Bone marrow (tissue), 2 donors: Measurements from ENCODE around the gene ZNF791.
"Not testable (repeated sequence)": the region's sequence is repeated elsewhere in the genome, so short reads cannot be mapped to it uniquely, and the experiment has no call there.

Source experiments
- DNase-seq, 2 donors: peaks; one replicate each; lab custom pipeline; 2025; lab: John Stamatoyannopoulos, UW

ZNF791 gene

GRCh38 chr19:12610540-12611360 lies at the start of gene ZNF791, which contains the start of gene ZNF490:
Gene ZNF791, plus strand, starts transcription at chr19:12610920. Its CDS starts 160 bp downstream, at chr19:12611080.
Gene ZNF490, minus strand, starts transcription at chr19:12610813. Its CDS starts 133 bp downstream, at chr19:12610680.
- DNase-seq: peak; percentile 85 to 97

GRCh38 chr19:12564016-12564664 lies 46.6 kb upstream of the ZNF791 start:
- peak; percentile 68 to 84 for DNase-seq

- DNase-seq: not testable (repeated sequence)
Observed at GRCh38 chr19:12566380-12566779, 44.3 kb upstream of the ZNF791 start.

- no peak for DNase-seq
Observed at GRCh38 chr19:12567951-12568350, 42.8 kb upstream of the ZNF791 start.

- DNase-seq: no peak
Observed at GRCh38 chr19:12574036-12574435, 36.7 kb upstream of the ZNF791 start.

GRCh38 chr19:12578641-12579040 lies 32.1 kb upstream of the ZNF791 start:
- no peak for DNase-seq

- no peak for DNase-seq
Observed at GRCh38 chr19:12580180-12580694, 30.5 kb upstream of the ZNF791 start.

- no peak for DNase-seq
Observed at GRCh38 chr19:12581100-12581499, 29.6 kb upstream of the ZNF791 start.

GRCh38 chr19:12596485-12596884 lies 14.2 kb upstream of the ZNF791 start:
- no peak for DNase-seq

- DNase-seq: no peak
Observed at GRCh38 chr19:12596927-12597548, 13.7 kb upstream of the ZNF791 start.

- no peak for DNase-seq
Observed at GRCh38 chr19:12597594-12597993, 13.1 kb upstream of the ZNF791 start.

- DNase-seq: peak in 1 of 2 donors; percentile 5
Observed at GRCh38 chr19:12603714-12604113, 7.0 kb upstream of the ZNF791 start.

GRCh38 chr19:12606796-12607195 lies 3.9 kb upstream of the ZNF791 start:
- DNase-seq: no peak

GRCh38 chr19:12607631-12608030 lies 3.1 kb upstream of the ZNF791 start:
- peak in 1 of 2 donors; percentile 39 for DNase-seq

GRCh38 chr19:12611361-12611699 lies 610 bp downstream of the ZNF791 start:
- no peak for DNase-seq

GRCh38 chr19:12617646-12618045 lies 6.9 kb downstream of the ZNF791 start:
- no peak for DNase-seq

- DNase-seq: not testable (repeated sequence)
Observed at GRCh38 chr19:12621253-12622024, 10.7 kb downstream of the ZNF791 start.

- DNase-seq: no peak
Observed at GRCh38 chr19:12623361-12624031, 12.8 kb downstream of the ZNF791 start.

GRCh38 chr19:12626958-12627357 lies 16.2 kb downstream of the ZNF791 start:
- no peak for DNase-seq

- no peak for DNase-seq
Observed at GRCh38 chr19:12628040-12629022, 17.6 kb downstream of the ZNF791 start.
